H4 (cell line): Measurements from ENCODE around the gene PTPRA. TPM values are rescaled to one million over a fixed set of nuclear protein-coding genes. Genes with fewer than 3 reads are reported as not detected.
"Not testable (repeated sequence)": the region's sequence is repeated elsewhere in the genome, so short reads cannot be mapped to it uniquely, and the experiment has no call there.

Source experiments
- DNase-seq: peaks from one replicate; pipeline ENCODE4 v3.0.0-alpha.2; 2015; ENCODE audit warnings: low spot score
- total RNA-seq: library from RNA; depleted of rRNA; stranded (reverse); fragments of >200 nt; shearing (Covaris generic); gene quantifications from 2 replicates; pipeline ENCODE4 v1.2.3, GENCODE V29; 2014; rRNA removed

PTPRA gene
- total RNA-seq, 1 experiment from 2014 or later, result 30.1 TPM

GRCh38 chr20:3073251-3073643, 200.0 kb downstream of the PTPRA start:
- not testable (repeated sequence) for DNase-seq

DNA sequence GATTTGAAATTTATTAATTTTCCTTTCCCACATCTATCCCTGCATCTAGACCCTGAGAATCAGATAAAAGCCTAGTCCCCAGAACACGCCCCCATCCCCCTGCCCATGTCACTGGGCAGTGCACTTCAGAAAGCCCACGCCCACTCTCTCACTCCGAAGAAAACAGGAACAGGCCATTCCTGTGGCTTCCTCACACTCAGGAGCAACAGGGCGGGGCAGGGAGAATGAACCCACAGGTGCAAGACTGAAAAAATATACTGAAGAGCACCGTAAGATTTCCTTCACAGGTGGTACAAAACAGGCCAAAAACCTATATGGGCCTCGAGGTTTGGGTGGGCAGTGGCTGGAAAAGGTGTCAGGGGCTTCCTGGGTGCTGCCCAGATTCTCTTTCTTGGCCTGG, 201.5 kb downstream of the PTPRA start:
- no peak for DNase-seq

- not testable (repeated sequence) for DNase-seq
Observed at GRCh38 chr20:3075315-3075714, 202.0 kb downstream of the PTPRA start.

DNA sequence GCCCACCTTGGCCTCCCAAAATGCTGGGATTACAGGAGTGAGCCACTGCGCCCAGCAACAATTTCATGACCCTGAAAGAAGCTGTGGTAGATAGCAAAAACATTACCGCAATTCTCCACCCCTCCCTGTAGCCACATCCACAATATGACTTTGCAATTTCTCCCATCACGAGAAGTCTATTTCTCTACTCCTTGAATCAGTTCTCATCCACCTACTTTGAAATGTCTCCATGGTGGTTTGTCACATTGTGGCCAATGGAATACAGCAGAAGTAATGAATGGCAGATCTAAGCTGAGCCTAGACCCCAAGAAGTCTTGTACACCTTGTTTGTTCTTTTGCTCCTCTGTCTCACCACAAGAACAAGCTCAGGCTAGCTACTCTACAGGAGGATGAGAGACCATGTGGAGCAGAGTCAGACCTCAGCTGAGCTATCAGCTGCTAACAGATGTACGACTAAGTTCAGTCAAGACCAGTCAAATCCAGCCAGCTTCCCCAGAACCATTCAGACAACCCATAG, 204.4 kb downstream of the PTPRA start:
- DNase-seq, result no peak

GRCh38 chr20:3080939-3081388, 207.7 kb downstream of the PTPRA start:
- peak; percentile 24 for DNase-seq

DNA sequence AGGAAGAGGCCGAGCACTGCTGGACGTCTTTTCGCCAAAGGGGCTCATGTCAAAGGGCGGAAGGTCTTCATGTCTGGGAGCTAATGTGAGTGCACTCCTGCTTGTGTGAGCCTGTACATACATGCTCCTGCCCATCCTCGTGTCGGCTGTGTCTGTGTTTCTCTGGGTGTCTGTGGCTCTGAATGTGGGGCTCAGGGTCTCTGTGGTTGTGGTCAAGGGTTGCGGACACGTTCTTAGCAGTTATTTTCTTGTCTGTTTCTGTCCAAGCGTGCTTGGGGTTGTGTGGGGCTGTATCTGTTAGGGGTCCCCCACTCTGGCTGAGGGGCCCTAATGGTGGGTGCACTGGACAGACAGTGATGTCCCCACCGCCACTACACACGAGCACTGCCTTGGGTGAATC, 208.4 kb downstream of the PTPRA start:
- DNase-seq, result no peak

GRCh38 chr20:3082306-3082951, 209.1 kb downstream of the PTPRA start:
- DNase-seq, result no peak

DNA sequence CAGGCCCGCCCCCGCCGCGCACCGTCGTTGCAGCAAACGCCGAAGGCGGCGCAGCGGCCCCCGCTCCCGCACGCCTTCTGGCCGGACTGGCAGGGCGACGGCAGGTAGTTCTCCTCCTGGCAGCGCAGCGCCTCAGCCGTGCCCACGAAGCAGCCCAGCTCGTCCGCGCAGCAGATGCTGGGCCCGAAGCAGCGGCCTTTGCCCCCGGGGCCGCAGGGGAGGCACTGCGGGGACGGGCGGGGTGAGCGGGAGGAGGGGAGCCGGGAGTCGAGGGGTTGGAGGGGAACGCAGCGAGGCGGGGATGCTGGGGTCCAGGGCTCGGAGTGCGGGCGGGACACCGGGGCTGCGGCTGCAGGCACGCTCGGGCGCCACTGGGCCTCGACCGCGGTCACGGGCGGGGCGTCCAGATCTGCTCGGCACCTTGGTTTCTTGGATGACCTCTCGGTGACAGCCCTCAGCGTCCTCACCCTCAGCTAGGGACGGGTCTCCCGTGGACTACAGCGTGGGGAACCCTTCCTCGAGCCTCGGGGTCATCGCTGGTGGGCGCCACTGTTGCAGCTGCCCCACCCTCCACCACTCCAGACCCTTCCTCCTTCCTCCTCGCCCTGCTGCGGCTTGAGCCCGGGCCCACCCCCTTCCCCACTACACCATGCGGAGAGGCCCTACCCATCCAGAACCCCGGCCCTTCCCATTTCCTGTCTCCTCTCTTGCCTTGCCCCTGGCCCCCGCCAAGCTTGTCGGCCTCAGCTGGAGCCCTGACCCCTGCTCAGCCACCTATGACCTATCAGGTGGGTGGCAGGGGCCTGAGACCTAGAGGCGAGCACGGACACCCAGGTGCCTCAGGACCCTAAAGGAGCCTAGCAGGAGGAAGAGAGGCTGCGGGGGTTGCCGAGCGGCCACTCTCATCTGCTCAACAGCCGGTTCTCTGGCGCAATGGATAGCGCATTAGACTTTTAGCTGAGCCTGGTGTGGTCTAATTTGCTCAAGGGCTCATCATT, 210.0 kb downstream of the PTPRA start:
- no peak for DNase-seq

DNA sequence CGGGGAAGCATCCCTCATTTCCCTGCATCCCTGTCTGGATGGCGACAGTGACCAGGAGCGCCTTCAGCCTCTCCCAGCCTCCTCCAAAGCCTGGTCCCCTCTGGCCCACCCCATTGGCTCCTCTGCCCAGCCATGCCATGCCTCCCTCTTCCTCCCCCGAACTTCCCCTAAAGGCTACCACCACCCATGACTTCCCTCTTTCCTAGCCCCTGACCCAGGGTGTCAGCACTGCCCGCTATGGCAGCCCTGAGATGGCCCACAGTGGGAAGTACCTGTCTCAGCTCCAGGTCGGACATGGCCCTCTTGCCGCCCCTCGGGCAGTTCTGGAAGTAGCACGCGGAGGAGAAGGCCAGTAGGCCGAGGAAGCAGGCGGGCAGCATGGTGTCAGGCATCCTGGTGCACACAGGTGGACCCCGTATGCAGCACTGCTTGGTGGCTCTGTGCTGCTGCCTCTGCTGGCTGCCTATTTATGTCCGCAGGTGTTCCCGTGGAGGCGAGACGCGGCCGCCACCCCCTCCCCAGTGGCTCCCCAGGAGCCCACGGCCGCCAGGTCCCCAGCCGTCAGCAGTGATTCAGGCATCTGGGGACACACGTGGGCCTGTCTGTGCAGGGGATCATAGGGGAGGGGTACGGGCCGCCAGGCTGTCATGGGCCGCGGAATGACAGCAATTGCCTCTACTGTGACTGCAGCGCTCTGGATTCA, 211.2 kb downstream of the PTPRA start, which contains the start of gene AVP:
AVP (minus strand) TSS at position 442 of the 703 bp plus-strand sequence; CDS start at position 392, 50 bp downstream.
- DNase-seq, result no peak

DNA sequence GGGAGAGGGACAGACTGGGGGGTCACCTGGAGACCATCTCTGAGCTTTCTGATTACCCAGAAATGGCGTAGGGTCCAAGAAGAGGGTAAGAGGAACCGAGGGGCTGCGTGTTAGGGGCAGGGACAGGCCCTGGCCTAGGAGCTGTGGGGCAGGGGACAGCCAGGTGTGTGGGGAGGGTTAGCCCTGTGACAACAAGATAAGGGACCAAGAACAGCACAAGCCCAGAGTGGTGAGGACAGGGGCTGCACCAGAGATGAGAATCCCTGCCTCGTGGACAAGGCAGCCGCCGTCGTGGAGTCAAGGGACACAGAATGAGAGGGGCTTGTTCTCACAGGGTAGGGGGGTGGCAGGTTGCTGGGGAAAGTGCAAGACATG, 211.7 kb downstream of the PTPRA start:
- DNase-seq, result no peak

DNA sequence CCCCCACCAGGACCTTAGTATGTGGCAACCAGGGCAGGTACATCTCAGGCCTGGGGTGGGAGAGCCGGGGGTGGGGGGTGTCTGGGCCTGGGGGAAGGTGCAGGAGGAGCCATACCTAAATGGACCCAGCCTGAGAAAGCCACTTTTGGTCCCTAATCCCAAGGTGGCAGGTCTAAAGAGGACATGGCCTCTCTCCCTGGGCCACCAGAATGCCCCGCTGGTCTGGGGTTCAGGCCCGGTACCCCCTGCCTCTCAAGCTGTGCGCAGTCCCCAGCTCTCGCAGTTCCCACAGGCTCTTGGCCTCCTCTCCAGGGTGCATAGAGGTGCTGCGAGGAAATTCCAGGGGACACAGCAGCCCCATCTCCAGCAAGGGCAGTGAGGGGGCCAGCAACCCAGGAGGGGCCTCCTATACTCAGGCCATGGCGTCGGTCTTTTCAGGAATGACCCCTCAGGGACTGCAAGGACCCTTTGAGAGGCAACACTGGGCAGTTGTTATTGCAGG, 212.3 kb downstream of the PTPRA start:
- DNase-seq, result no peak

- no peak for DNase-seq
Observed at GRCh38 chr20:3088031-3088430, 214.8 kb downstream of the PTPRA start.

Other genes starting within 250 kb of the PTPRA start
- 148 and 152 TPM in 2 replicates for gene NOP56, start 220.8 kb upstream of the PTPRA start, total RNA-seq
- 117 and 138 TPM in 2 replicates for gene IDH3B, start 209.3 kb upstream of the PTPRA start, total RNA-seq
- gene EBF4, start 180.7 kb upstream of the PTPRA start, total RNA-seq, result 4.1 and 4.8 TPM in 2 replicates
- not detected in 2 replicates for gene CPXM1, start 72.9 kb upstream of the PTPRA start, total RNA-seq
- gene C20orf141, start 58.5 kb upstream of the PTPRA start, total RNA-seq, result not detected in 2 replicates
- not detected in 2 replicates for gene TMEM239, start 57.1 kb upstream of the PTPRA start, total RNA-seq
- 10.9 and 24.5 TPM in 2 replicates for gene PCED1A, start 32.8 kb upstream of the PTPRA start, total RNA-seq
- gene VPS16, start 32.7 kb upstream of the PTPRA start, total RNA-seq, result 26.3 and 30.7 TPM in 2 replicates
- gene GNRH2, start 170.1 kb downstream of the PTPRA start, total RNA-seq, result not detected in 2 replicates
- 78.0 and 80.0 TPM in 2 replicates for gene MRPS26, start 172.6 kb downstream of the PTPRA start, total RNA-seq
- not detected in 2 replicates for gene OXT, start 198.1 kb downstream of the PTPRA start, total RNA-seq
- not detected in 2 replicates for gene AVP, start 211.2 kb downstream of the PTPRA start, total RNA-seq